Measurements from ENCODE around the gene E2F2. TPM values are rescaled to one million over a fixed set of nuclear protein-coding genes. Genes with fewer than 3 reads are reported as not detected.
A peak's percentile ranks its signal among the peaks of the same experiment; 100 is the strongest.

Gene E2F2
- total and polyA plus RNA-seq, 2 of the 13 experiments (the other 11 are each of a cell fraction or from before 2014, with no cell fraction given): 0.65 to 6.6 TPM

DNA sequence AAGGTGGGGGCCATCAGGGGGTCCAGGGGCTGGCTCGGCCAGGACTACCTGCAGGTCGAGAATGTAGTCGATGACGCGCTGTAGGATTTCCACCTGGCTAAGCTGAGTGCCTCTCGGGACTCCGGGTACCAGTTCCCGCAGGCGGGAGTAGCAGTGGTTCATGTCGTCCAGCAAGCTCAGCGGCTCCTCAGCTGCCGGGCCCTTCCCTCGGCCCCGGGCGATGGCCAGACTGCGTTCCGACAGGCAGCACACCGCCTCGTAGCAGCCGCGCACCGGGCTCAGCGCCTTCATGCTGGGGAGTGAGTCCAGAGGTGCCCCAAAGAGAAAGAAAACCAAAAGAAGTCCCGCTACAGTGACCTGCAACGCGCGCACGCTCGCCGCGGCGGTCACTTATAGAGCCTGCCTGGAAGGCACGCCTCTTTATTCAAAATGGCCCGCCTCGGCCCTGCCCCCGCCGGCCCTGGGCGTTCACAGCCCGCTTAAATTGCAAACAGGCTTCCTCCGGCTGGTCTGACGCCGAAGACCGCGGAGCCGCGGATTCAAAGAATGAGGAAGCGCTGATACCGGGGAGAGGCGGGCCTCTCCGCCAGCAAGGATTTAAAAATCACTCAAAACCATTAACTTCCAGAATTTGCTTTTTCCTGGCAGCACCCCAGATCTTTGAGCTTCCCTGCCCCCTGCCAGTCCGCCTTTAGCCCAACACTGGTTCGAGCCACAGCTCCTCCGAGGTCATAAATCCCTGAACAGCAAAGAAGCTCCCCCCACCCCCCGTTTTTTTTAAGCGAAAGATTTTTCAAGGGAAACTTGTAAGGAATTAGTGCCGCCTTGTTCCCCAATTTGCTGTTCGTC is 28.3 kb upstream of the E2F2 start, which contains the start of gene ID3 (continued):
- TF ChIP-seq SMAD1 (CRISPR knock-in tag; IDR thresholded peaks at IDR 0.05; ENCODE audit: borderline replicate concordance, low read depth) (0 out of 2 replicates have a peak, but pooled peaks have one; percentile 46), ETV6 (CRISPR knock-in tag; conservative IDR thresholded peaks at IDR 0.05) (0 out of 2 replicates have a peak, but pooled peaks have one; percentile 46), HHEX (CRISPR knock-in tag; IDR thresholded peaks at IDR 0.05) (no peak), DMAP1 (CRISPR knock-in tag; IDR thresholded peaks at IDR 0.05) (no peak; the same call in 1 of the 2 replicates), ZEB1 (IDR thresholded peaks at IDR 0.05; ENCODE audit: insufficient replicate concordance, low read depth) (peak; percentile 11), CENPX (CRISPR knock-in tag; IDR thresholded peaks at IDR 0.05) (no peak), ZNF562 (CRISPR knock-in tag; IDR thresholded peaks at IDR 0.05; ENCODE audit: borderline replicate concordance) (no peak), POLR2A (IDR thresholded peaks at IDR 0.05; ENCODE audit: insufficient read depth in 1 of 2, low read depth in 2 of 2, low read length in 2 of 2) (peak; percentile 96 to 98), NCOR1 (IDR thresholded peaks at IDR 0.05; ENCODE audit: borderline replicate concordance, low read length) (0 out of 2 replicates have a peak, but pooled peaks have one; percentile 13), SP1 (IDR thresholded peaks at IDR 0.05) (no peak), SP1 (CRISPR knock-in tag; IDR thresholded peaks at IDR 0.05) (peak; percentile 79; the same call in 1 of the 2 replicates), ZNF484 (CRISPR knock-in tag; IDR thresholded peaks at IDR 0.05; ENCODE audit: borderline replicate concordance, low read depth) (no peak), GFI1 (CRISPR knock-in tag; IDR thresholded peaks at IDR 0.05; ENCODE audit: borderline replicate concordance) (peak; percentile 78), ZSCAN29 (CRISPR knock-in tag; conservative IDR thresholded peaks at IDR 0.05) (0 out of 2 replicates have a peak, but pooled peaks have one; percentile 52), YY1 (IDR thresholded peaks at IDR 0.05; ENCODE audit: insufficient read depth, insufficient replicate concordance, low read depth, low read length) (peak; percentile 48), ZNF501 (CRISPR knock-in tag; IDR thresholded peaks at IDR 0.05) (peak; percentile 54; the same call in 1 of the 2 replicates), SRY (CRISPR knock-in tag; IDR thresholded peaks at IDR 0.05) (peak; percentile 47; the same call in 1 of the 2 replicates), ZNF281 (CRISPR knock-in tag; IDR thresholded peaks at IDR 0.05; ENCODE audit: borderline replicate concordance) (no peak)
- TF ChIP-seq, protein P1, sequence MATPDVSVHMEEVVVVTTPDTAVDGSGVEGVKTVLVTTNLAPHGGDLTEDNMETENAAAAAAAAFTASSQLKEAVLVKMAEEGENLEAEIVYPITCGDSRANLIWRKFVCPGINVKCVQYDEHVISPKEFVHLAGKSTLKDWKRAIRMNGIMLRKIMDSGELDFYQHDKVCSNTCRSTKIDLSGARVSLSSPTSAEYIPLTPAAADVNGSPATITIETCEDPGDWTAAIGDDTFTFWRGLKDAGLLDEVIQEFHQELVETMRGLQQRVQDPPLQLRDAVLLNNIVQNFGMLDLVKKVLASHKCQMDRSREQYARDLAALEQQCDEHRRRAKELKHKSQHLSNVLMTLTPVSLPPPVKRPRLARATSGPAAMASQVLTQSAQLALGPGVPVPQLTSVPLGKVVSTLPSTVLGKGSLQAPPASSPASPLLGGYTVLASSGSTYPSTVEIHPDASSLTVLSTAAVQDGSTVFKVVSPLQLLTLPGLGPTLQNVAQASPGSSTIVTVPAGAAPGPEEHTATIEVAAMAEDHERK (CRISPR knock-in tag; IDR thresholded peaks at IDR 0.05; ENCODE audit: low read depth): no peak
- TF ChIP-seq, protein P2, sequence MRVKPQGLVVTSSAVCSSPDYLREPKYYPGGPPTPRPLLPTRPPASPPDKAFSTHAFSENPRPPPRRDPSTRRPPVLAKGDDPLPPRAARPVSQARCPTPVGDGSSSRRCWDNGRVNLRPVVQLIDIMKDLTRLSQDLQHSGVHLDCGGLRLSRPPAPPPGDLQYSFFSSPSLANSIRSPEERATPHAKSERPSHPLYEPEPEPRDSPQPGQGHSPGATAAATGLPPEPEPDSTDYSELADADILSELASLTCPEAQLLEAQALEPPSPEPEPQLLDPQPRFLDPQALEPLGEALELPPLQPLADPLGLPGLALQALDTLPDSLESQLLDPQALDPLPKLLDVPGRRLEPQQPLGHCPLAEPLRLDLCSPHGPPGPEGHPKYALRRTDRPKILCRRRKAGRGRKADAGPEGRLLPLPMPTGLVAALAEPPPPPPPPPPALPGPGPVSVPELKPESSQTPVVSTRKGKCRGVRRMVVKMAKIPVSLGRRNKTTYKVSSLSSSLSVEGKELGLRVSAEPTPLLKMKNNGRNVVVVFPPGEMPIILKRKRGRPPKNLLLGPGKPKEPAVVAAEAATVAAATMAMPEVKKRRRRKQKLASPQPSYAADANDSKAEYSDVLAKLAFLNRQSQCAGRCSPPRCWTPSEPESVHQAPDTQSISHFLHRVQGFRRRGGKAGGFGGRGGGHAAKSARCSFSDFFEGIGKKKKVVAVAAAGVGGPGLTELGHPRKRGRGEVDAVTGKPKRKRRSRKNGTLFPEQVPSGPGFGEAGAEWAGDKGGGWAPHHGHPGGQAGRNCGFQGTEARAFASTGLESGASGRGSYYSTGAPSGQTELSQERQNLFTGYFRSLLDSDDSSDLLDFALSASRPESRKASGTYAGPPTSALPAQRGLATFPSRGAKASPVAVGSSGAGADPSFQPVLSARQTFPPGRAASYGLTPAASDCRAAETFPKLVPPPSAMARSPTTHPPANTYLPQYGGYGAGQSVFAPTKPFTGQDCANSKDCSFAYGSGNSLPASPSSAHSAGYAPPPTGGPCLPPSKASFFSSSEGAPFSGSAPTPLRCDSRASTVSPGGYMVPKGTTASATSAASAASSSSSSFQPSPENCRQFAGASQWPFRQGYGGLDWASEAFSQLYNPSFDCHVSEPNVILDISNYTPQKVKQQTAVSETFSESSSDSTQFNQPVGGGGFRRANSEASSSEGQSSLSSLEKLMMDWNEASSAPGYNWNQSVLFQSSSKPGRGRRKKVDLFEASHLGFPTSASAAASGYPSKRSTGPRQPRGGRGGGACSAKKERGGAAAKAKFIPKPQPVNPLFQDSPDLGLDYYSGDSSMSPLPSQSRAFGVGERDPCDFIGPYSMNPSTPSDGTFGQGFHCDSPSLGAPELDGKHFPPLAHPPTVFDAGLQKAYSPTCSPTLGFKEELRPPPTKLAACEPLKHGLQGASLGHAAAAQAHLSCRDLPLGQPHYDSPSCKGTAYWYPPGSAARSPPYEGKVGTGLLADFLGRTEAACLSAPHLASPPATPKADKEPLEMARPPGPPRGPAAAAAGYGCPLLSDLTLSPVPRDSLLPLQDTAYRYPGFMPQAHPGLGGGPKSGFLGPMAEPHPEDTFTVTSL (CRISPR knock-in tag; IDR thresholded peaks at IDR 0.05; ENCODE audit: borderline replicate concordance): 0 out of 2 replicates have a peak, but pooled peaks have one; percentile 47

All from HepG2 (cell line).